ENCODE results near the gene PIMREG. TPM values are rescaled to one million over a fixed set of nuclear protein-coding genes. Genes with fewer than 3 reads are reported as not detected.

PIMREG gene
- total RNA-seq, 1 experiment from 2014 or later, result 41.2 TPM

GRCh38 chr17:6455321-6455705, 11.1 kb downstream of the PIMREG start:
- DNase-seq (ENCODE audit: low read depth, low spot score) (no peak), ATAC-seq (no peak)
- POLR2A ChIA-PET, result interaction anchor here (0.7 kb wide), 1 partner anchor 378 kb away, joined by 4 read pairs; no protein-coding TSS in a partner anchor
- H3K27me3 ChIP-seq (ENCODE audit: control insufficient read depth, insufficient read depth, low read length), result no peaks in the 10 kb centered on the region
- no TSS peak for BruUV-seq (replicated peaks)
- H3K4me1 ChIP-seq (ENCODE audit: control insufficient read depth, insufficient read depth, low read length), result no peaks in the 10 kb centered on the region; the same call in 1 of the 2 replicates
- H3K9me3 ChIP-seq (ENCODE audit: control insufficient read depth, insufficient read depth, low read depth, low read length), result no peaks in the 10 kb centered on the region
- in situ Hi-C loops (cut with HindIII; ENCODE audit: low pct_unique_long_range_greater_than_20kb, low sequenced_read_pairs), result no loop called here
- no peaks in the 10 kb centered on the region for H3K36me3 ChIP-seq (ENCODE audit: control insufficient read depth, insufficient read depth, low read length)
- intact Hi-C loops (cut with micrococcal nuclease; ENCODE audit: unreplicated experiment), result no loop called here
- TF ChIP-seq CTCF (IDR thresholded peaks at IDR 0.05) (no peak), TCF7L2 (IDR thresholded peaks at IDR 0.05; ENCODE audit: low read depth, low read length) (no peak), SIN3A (IDR thresholded peaks at IDR 0.05; ENCODE audit: borderline replicate concordance, insufficient read depth, low read depth, low read length) (no peak), REST (IDR thresholded peaks at IDR 0.05; ENCODE audit: insufficient read depth in 1 of 2, low read depth in 2 of 2, low read length in 1 of 2) (no peak), POLR2AphosphoS5 (IDR thresholded peaks at IDR 0.05; ENCODE audit: low read depth, low read length) (no peak)
- no peak overlapping the region for H3K27ac ChIP-seq (ENCODE audit: low read length)
- CTCF ChIA-PET, result no interaction called here
- no peak overlapping the region for H3K4me3 ChIP-seq (ENCODE audit: low read depth in 2 of 2, low read length in 2 of 2)

- DNase-seq (ENCODE audit: low read depth, low spot score), result no peak
- no peaks in the 10 kb centered on the region for H3K9me3 ChIP-seq (ENCODE audit: control insufficient read depth, insufficient read depth, low read depth, low read length)
- in situ Hi-C loops (cut with HindIII; ENCODE audit: low pct_unique_long_range_greater_than_20kb, low sequenced_read_pairs) (no loop called here), intact Hi-C loops (cut with micrococcal nuclease; ENCODE audit: unreplicated experiment) (no loop called here)
- H3K36me3 ChIP-seq (ENCODE audit: control insufficient read depth, insufficient read depth, low read length), result no peaks in the 10 kb centered on the region
- CTCF ChIA-PET, result interaction anchor here (0.9 kb wide), 1 partner anchor 19 kb away, joined by 3 read pairs; no protein-coding TSS in a partner anchor
- no peaks in the 10 kb centered on the region for H3K27me3 ChIP-seq (ENCODE audit: control insufficient read depth, insufficient read depth, low read length)
- H3K4me3 ChIP-seq (ENCODE audit: low read depth in 2 of 2, low read length in 2 of 2), result no peak overlapping the region
- no peak for ATAC-seq
- H3K4me1 ChIP-seq (ENCODE audit: control insufficient read depth, insufficient read depth, low read length), result no peaks in the 10 kb centered on the region; the same call in 1 of the 2 replicates
- H3K27ac ChIP-seq (ENCODE audit: low read length), result no peak overlapping the region
- TF ChIP-seq POLR2AphosphoS5 (IDR thresholded peaks at IDR 0.05; ENCODE audit: low read depth, low read length) (no peak), SIN3A (IDR thresholded peaks at IDR 0.05; ENCODE audit: borderline replicate concordance, insufficient read depth, low read depth, low read length) (no peak), TCF7L2 (IDR thresholded peaks at IDR 0.05; ENCODE audit: low read depth, low read length) (no peak), CTCF (IDR thresholded peaks at IDR 0.05) (no peak), REST (IDR thresholded peaks at IDR 0.05; ENCODE audit: insufficient read depth in 1 of 2, low read depth in 2 of 2, low read length in 1 of 2) (no peak)
- POLR2A ChIA-PET, result no interaction called here
- no TSS peak for BruUV-seq (replicated peaks)
Observed at GRCh38 chr17:6456321-6456720, 12.1 kb downstream of the PIMREG start.
